Stimulated activated CD4-positive, alpha-beta T cell treated with anti-CD3 and anti-CD28 coated beads, Interleukin-1b, Interleukin-23, amount 100 ng/mL, for 24 hours (primary cell): Measurements from ENCODE around the gene FMN1.

Experiments used
- DNase-seq, 4 experiments: peaks; one replicate each; pipeline ENCODE4 v3.0.0-alpha.2; 2020; ENCODE audit warnings: low read depth in 4 of 4, low spot score in 1 of 4

Gene FMN1

GRCh38 chr15:32838338-32838737, 356.2 kb downstream of the FMN1 start:
- DNase-seq: no peak

DNA sequence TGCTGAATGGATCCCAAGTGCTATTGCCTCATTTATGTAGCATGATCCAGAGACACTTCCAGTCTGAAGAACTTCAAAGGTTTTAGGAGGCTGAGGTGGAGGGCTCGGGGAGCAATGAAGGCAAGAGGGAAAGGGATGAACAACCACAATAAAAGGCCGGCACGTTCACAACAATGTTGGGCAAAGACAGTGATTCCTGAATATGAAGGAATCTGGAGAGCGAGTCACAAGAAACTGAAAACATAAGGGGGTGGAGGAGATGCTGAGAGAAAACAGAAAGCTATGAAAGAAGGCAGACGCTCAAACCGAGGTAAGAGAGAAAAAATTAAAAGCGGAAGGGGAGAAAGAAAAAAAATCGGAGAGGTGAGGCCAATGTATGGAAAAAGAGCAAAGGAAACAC, 356.6 kb downstream of the FMN1 start:
- DNase-seq: no peak

GRCh38 chr15:32834156-32834555, 360.4 kb downstream of the FMN1 start:
- no peak for DNase-seq

DNA sequence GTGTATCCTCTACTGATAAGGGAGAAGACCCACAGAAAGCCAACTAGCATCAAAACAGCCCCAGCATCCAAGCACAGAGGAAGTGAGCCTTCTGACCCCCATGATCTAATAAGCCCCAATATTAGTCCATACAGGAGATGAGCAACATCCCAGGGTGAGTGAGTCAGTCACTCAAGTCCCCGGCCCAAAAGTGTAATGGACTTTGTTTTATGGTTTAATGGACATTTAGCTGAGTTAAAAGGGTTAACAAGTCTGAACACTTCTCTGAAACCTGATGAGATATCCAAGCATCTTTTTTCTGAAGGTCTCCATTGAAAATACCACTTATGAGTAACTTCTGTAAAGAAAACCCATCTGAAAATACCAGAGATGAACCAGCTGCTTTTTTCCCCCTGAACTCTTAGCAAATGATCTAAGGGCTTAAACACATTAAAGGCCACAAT, 361.1 kb downstream of the FMN1 start:
- no peak for DNase-seq

GRCh38 chr15:32831485-32831884, 363.0 kb downstream of the FMN1 start:
- no peak for DNase-seq

DNA sequence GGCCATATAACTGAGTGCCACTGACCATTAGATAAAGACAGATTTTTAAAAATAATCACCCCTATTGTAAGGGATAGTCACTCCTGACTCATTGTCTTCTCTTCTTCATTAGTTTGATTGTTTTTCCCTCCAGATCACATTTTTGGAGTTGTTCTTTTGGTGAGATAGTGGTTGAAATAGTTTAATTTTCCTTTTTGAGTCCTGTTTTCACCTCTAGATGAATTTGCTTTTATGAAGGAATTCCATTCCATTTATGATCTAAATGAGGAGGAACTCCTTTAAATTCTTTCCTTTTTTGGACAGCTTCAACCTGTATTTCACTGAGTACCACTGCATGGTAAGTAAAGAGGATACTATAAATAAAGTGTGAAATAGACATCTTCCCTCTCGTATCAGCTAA, 364.3 kb downstream of the FMN1 start:
- no peak for DNase-seq

GRCh38 chr15:32829436-32829835, 365.1 kb downstream of the FMN1 start:
- no peak for DNase-seq

DNA sequence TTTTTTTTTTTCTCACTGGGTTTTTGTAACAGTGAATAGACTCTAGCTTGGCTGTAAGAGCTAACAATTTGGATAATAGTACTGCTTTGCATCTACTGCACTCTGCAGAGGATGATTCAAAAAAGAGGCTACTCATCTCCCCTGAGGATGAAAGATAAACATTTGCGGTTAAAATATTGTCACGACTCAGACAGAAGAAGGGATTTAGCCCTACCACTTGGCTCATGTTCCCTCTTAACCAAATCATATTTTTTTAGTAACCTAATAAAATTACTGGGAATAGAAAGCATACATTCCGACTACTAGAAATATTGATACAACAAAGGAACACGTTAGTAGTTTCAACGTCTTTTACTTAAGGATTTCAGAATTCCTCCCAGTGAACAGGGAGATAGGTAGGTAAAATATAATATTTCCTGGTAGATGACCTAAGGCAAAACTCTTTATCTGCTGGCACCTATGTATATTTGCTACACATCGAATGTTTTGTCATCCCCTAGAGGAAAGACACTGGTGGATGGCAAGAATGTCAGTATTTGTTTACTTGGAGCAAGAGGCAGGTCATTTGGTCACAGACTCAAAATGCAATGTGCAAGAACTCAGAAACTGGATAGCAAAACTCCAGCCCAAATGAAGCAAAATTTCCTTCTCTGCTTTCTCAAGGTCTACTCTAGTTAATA, 365.9 kb downstream of the FMN1 start:
- DNase-seq: no peak

- DNase-seq: no peak
Measured at GRCh38 chr15:32826685-32827084, 367.8 kb downstream of the FMN1 start.

DNA sequence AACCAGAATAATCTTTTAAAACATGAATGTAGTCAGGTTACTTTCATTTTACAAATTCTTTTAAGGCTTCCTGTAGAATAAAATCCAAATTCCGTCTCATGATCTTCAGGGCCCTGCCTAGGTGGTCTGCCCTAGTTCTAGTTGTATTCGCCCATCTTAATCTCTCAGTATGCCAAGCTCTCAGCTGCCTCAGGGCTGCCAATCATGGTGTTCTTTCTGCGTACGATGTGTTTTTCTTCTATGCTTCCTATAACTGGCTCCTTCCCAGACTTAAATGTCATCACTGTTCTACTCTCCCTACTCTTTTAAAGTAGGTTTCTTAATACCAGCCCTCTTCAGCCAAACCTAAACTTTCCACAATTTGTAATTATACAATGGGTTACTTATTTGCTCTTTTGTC, 369.3 kb downstream of the FMN1 start:
- DNase-seq: no peak

GRCh38 chr15:32824777-32825176, 369.7 kb downstream of the FMN1 start:
- no peak for DNase-seq

DNA sequence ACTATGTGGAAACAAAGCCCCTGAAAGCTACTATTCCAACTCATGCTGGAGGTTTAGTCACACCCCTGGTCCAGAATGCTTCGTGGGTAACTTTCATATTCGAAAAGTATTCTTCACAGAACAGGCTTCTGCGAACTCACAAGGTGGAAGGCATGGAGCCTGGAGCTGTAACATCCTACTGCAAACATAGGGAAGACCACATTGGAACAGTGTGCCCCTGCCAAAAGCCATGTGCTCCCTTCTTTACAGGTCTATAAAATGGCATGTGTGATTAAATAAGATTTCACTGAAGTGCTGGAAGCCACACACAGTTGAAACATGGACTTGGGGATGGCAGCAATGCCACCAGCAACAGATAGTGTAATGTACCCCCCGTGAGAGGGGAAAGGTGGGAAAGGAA, 370.8 kb downstream of the FMN1 start:
- DNase-seq: no peak

DNA sequence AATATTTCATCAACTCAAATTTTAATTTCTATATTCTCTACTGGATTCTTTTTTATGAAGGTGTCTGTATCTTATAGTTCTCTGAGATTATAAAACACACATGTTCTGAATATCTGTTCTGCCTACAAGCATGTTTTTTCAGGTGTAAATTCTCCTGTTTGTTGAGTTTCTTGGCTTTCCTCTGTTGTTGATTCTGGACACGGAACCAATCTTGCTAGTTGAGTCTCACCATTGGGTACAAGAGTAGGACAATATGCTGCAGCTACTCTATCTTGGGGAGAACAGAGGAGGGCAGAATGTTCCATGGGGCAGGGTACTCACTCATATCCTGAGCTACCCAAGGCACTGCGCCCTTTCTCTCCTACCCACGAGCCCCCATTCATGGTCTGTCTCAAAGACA, 371.8 kb downstream of the FMN1 start:
- DNase-seq: no peak

DNA sequence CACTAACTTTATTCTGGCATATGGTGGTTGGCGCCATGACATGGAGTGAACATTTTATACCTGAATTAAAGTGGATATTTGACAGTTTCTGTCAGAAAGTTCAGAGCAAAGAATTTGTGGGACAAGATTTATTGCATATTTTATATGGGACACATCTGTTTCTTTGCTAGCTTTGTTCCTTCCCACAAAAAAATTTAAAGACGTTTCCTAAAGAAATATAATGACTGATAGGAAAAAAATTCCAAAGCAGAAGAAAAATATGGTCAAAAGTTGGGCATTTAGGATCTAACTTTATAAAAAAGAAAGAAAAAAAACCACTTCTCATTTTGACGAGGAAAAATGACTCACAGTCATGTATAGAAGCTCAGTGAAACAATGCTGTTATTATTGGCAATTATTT, 375.1 kb downstream of the FMN1 start:
- no peak for DNase-seq

DNA sequence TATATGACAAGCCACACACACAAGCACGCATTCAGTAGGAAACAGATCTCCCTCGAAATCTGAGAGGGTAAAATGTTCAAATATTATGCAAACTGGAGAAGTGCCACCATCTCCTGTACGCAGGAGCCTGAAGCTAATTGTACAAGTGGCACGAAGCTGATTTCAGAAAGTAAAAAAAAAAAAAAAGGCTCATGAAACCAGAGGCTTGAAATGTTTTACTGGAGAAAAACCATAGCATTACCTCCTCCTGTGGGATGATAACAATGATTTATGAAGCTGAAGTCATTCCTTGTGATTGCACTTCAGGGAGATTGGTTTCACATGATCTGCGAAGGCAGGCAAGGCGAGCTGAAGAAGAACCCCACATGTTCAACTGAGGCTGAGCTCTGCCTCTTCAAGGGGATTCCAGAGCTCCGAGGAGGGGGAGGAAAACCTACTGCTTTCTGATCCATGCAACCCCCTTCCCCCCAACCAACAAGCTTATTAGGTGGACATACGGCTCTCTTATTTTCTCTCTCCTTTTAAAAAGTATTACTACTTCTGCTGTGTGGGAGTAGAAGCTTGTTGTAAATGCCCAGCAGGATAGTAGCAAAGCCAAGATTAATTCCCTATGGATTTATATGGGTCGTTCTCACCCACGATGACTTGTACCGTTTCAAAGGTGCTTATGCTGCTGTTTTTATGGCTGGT, 375.6 kb downstream of the FMN1 start:
- no peak for DNase-seq

DNA sequence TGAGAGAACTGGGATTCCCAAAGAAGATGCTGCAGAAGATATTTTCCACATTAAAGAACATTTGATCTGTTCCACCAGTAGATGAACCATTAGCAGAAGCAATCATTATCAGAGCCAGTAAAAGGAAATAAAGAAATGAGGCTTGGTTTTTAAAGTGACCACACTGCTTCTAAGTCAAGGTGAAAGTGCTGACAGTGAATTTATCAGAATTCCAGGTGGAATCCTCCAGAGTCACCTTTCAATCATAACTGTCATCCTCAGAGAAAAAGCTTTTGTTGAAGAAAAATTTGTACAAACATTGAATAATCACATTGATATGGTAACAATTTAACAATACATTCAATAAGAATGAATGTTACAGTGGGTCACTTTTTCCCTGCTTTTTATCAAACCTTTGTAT, 376.9 kb downstream of the FMN1 start:
- no peak for DNase-seq

GRCh38 chr15:32807331-32807730, 387.2 kb downstream of the FMN1 start:
- DNase-seq: no peak

DNA sequence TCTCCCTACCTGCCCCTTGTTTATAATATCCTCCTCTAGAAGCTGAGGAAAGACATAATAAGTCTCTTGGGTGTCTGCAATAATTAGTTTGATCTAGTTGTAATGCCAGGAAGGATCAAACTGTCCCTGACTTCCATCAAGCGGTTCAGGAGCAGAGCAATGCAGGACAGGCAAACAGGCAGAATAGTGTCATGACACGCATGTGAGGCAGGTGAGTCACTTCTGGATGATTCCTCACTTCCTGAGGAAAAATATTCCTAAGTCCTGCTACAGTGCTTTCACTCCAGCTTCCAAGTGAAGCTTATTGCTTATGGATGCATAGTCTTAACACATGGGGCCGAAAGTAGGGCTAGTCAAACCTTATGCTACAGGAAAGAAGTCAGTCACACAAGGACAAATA, 390.9 kb downstream of the FMN1 start:
- DNase-seq: no peak

- DNase-seq: no peak
Measured at GRCh38 chr15:32802286-32802936, 392.1 kb downstream of the FMN1 start.

- DNase-seq: no peak
Measured at GRCh38 chr15:32799936-32800535, 394.5 kb downstream of the FMN1 start.

- DNase-seq: no peak
Measured at GRCh38 chr15:32796856-32797255, 397.7 kb downstream of the FMN1 start.

DNA sequence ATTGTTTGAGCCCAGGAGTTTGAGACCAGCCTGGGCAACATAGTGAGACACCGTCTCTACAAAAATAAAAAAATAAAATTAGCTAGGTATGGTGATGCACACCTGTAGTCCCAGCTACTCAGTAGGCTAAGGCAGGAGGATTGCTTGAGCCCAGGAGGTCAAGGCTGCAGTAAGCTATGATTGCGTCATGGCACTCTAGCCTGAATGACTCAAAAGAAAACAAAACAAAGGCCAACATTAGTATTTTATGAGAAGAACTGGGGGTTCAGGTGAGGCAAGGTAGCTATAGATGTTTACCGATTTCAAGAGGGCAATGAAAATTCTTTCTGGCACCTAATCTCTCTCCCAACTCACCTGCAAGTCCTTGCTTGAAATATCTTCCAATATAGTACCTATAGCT, 399.5 kb downstream of the FMN1 start:
- DNase-seq: no peak
